ENCODE measurements around the gene GALNT2. TPM values are rescaled to one million over a fixed set of nuclear protein-coding genes. Genes with fewer than 3 reads are reported as not detected.

Gene GALNT2
- total and polyA plus RNA-seq, 3 donors from 2014 or later: 63.0 to 135 (median 114) TPM

DNA sequence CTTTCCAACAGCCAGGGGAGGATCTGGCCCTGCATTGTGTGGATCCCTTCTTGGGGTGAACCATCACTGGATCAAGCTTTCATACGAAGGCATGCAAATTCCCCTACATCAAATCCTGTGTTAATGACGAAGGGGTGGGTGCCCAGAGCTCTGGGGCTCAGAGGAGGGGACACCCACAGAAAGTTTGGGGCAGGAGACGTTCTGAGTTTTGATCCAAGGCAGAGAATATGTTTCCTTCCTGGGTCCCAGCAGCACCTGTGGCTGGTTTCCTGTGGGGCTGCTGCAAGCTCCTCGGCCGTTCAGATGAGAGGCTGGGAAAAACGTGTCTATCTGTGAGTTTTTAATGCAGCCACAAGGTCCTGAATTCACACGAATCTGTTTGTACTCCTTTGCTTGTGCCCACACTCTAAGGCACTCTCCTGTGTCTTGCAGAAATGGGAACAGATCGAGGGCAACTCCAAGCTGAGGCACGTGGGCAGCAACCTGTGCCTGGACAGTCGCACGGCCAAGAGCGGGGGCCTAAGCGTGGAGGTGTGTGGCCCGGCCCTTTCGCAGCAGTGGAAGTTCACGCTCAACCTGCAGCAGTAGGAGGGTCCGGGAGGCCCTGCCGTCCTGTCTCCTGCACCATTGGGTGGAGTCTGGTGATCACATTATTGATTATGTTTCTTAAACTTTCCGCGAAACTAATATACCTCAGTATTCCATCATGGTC is 212.0 kb downstream of the GALNT2 start:
- no peaks in the 10 kb centered on the region for H3K27me3 ChIP-seq
- WGBS, 2 donors: 91 to 94% methylated on average over 18 to 20 of the region's 20 CpGs
- DNase-seq: no peak
- no peak overlapping the region for H3K27ac ChIP-seq
- H3K4me1 ChIP-seq: no peaks in the 10 kb centered on the region
- no peaks in the 10 kb centered on the region for H3K9me3 ChIP-seq
- intact Hi-C loops (cut with DNase I; ENCODE audit: low total_unique reads): no loop called here
- H3K36me3 ChIP-seq (ENCODE audit: low read depth, missing control alignments): no peaks in the 10 kb centered on the region
- TF ChIP-seq, protein P1, sequence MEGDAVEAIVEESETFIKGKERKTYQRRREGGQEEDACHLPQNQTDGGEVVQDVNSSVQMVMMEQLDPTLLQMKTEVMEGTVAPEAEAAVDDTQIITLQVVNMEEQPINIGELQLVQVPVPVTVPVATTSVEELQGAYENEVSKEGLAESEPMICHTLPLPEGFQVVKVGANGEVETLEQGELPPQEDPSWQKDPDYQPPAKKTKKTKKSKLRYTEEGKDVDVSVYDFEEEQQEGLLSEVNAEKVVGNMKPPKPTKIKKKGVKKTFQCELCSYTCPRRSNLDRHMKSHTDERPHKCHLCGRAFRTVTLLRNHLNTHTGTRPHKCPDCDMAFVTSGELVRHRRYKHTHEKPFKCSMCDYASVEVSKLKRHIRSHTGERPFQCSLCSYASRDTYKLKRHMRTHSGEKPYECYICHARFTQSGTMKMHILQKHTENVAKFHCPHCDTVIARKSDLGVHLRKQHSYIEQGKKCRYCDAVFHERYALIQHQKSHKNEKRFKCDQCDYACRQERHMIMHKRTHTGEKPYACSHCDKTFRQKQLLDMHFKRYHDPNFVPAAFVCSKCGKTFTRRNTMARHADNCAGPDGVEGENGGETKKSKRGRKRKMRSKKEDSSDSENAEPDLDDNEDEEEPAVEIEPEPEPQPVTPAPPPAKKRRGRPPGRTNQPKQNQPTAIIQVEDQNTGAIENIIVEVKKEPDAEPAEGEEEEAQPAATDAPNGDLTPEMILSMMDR (IDR thresholded peaks at IDR 0.05): no peak
- TF ChIP-seq POLR2A (IDR thresholded peaks at IDR 0.05): no peak
- H3K4me3 ChIP-seq: no peak overlapping the region

DNA sequence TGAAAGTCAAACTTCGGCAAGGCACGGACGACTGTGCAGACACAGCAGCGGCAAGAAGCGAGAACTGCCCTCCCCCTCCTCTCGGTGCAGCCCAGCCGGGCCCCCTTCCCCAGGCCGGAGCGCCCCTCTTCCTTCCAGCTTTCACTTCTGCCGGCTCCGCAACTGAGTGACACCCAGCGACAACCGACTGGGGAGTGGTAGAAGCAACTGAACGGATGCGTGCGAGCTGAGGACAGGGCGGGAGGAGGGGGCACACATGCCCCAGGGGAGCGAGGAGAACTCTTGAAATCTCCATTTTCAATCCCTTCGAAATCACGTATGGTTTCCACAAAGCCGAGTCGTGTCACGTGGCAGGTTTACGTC is 212.5 kb downstream of the GALNT2 start:
- intact Hi-C loops (cut with DNase I; ENCODE audit: low total_unique reads): no loop called here
- Histone ChIP-seq H3K36me3 (ENCODE audit: low read depth, missing control alignments) (no peaks in the 10 kb centered on the region), H3K27ac (no peak overlapping the region), H3K27me3 (no peaks in the 10 kb centered on the region), H3K4me1 (no peaks in the 10 kb centered on the region), H3K4me3 (no peak overlapping the region), H3K9me3 (no peaks in the 10 kb centered on the region)
- WGBS, 2 donors: 94 to 96% methylated on average over 24 of the region's 24 CpGs
- TF ChIP-seq, protein P1 (IDR thresholded peaks at IDR 0.05): no peak
- TF ChIP-seq POLR2A (IDR thresholded peaks at IDR 0.05): no peak
- no peak for DNase-seq

DNA sequence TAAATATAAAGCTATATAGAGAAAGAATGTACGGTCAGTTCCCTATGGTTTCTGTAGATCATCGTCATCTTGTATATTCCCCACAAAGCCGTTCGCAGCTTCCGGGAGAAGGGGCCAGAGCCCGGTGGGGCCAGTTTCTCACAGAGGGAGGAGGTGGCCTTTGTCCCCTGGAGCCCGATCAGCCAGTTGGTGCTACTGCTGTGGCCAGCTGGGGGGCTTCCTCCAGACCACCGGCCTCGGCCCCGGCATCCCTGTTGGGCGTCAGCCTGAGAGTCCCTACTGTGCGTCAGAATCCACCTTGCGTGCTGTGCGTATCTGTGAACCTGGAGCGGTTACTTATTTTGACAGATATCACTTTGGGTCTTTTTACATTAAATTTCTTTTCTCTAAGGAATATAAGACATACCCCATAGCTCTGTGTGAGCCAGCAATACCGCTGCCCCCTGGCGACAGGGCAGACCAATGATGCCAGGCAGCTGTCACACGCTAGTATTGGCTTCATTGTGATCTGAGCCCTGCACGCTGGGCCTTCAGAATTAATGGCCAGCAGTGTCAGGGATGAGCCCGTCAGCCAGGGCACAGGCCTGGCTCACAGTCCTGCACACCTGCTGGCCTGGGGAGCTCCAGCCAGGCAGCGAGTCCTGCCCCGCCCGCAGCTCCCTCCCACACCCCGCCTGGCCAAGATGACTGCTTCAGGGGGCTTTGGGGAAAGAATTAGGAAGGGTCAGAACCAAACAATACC is 213.2 kb downstream of the GALNT2 start:
- intact Hi-C loops (cut with DNase I; ENCODE audit: low total_unique reads): no loop called here
- Histone ChIP-seq H3K9me3 (no peaks in the 10 kb centered on the region), H3K27ac (no peak overlapping the region), H3K27me3 (no peaks in the 10 kb centered on the region), H3K36me3 (ENCODE audit: low read depth, missing control alignments) (no peaks in the 10 kb centered on the region), H3K4me3 (no peak overlapping the region), H3K4me1 (no peaks in the 10 kb centered on the region)
- DNase-seq: no peak
- 90 to 96% methylated on average over 22 to 24 of the region's 24 CpGs for WGBS, 2 donors
- no peak for TF ChIP-seq POLR2A (IDR thresholded peaks at IDR 0.05)
- TF ChIP-seq, protein P1 (IDR thresholded peaks at IDR 0.05): no peak

DNA sequence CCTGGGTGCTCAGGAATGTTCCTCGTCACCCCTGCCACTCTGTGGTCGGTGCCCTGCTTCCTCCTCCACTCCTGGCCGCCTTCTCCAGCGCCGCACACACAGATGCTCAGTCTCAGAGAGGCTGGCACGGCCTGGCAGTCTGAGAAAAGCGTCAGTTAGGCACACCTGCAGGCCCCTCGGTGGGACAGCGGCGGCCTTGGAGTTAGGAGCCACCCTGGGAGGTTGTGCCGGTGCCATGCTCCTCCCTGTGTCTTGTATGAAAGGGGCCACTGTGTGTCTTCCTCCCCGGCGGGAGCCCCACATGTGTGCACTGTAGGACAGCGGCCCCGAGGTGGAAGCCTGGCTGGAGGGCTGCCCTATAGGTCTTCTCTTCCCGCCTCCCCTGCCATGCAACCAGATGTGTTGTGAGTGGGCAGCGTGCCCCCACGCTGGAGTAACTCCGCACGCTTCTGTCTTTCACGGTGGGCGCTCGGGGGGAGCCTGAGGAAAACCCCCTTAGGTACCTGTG is 213.9 kb downstream of the GALNT2 start:
- no peak for TF ChIP-seq POLR2A (IDR thresholded peaks at IDR 0.05)
- TF ChIP-seq, protein P1 (IDR thresholded peaks at IDR 0.05): no peak
- Histone ChIP-seq H3K9me3 (no peaks in the 10 kb centered on the region), H3K4me1 (no peaks in the 10 kb centered on the region), H3K4me3 (no peak overlapping the region), H3K36me3 (ENCODE audit: low read depth, missing control alignments) (no peaks in the 10 kb centered on the region), H3K27ac (no peak overlapping the region), H3K27me3 (no peaks in the 10 kb centered on the region)
- no peak for DNase-seq
- intact Hi-C loops (cut with DNase I; ENCODE audit: low total_unique reads): no loop called here
- 84 to 87% methylated on average over 11 to 23 of the region's 23 CpGs for WGBS, 2 donors
